GM18508 (cell line): ENCODE results near the gene SNAI1.
"Not testable (repeated sequence)": the region's sequence is repeated elsewhere in the genome, so short reads cannot be mapped to it uniquely, and the experiment has no call there.

Source experiments
- ATAC-seq: cut with Tn5 transposase; IDR thresholded peaks from one replicate; pipeline ENCODE4 v1.9.1; 2021; ENCODE audit warnings: moderate number of reproducible peaks; ENCODE audit not compliant: insufficient read depth, unreplicated experiment

The SNAI1 gene

GRCh38 chr20:49961413-49961812, 21.4 kb upstream of the SNAI1 start:
- no peak for ATAC-seq

GRCh38 chr20:49964964-49965780, 17.6 kb upstream of the SNAI1 start:
- no peak for ATAC-seq

GRCh38 chr20:49965781-49966305, 16.9 kb upstream of the SNAI1 start:
- no peak for ATAC-seq

- ATAC-seq = no peak
Measured at GRCh38 chr20:49966861-49967260, 15.9 kb upstream of the SNAI1 start.

- ATAC-seq = no peak
Measured at GRCh38 chr20:49969234-49969633, 13.5 kb upstream of the SNAI1 start.

GRCh38 chr20:49969946-49970345, 12.8 kb upstream of the SNAI1 start:
- no peak for ATAC-seq

- ATAC-seq = no peak
Measured at GRCh38 chr20:49970498-49970897, 12.3 kb upstream of the SNAI1 start.

- no peak for ATAC-seq
Measured at GRCh38 chr20:49973981-49974380, 8.8 kb upstream of the SNAI1 start.

- no peak for ATAC-seq
Measured at GRCh38 chr20:49976542-49976941, 6.2 kb upstream of the SNAI1 start.

- ATAC-seq = not testable (repeated sequence)
Measured at GRCh38 chr20:49977740-49978139, 5.0 kb upstream of the SNAI1 start.

GRCh38 chr20:49978685-49979029, 4.1 kb upstream of the SNAI1 start:
- ATAC-seq = no peak

GRCh38 chr20:49979030-49979832, 3.5 kb upstream of the SNAI1 start:
- ATAC-seq = no peak

GRCh38 chr20:49980140-49981008, 2.4 kb upstream of the SNAI1 start:
- ATAC-seq = no peak

GRCh38 chr20:49981218-49982071, 1.3 kb upstream of the SNAI1 start:
- no peak for ATAC-seq

GRCh38 chr20:49982072-49982345, 771 bp upstream of the SNAI1 start:
- no peak for ATAC-seq

GRCh38 chr20:49983123-49983847, 505 bp downstream of the SNAI1 start:
- no peak for ATAC-seq

- ATAC-seq = no peak
Measured at GRCh38 chr20:49983848-49984408, 1.1 kb downstream of the SNAI1 start.

- ATAC-seq = no peak
Measured at GRCh38 chr20:49984426-49985153, 1.8 kb downstream of the SNAI1 start.
